ENCODE measurements around the gene ALLC.

The ALLC gene

DNA sequence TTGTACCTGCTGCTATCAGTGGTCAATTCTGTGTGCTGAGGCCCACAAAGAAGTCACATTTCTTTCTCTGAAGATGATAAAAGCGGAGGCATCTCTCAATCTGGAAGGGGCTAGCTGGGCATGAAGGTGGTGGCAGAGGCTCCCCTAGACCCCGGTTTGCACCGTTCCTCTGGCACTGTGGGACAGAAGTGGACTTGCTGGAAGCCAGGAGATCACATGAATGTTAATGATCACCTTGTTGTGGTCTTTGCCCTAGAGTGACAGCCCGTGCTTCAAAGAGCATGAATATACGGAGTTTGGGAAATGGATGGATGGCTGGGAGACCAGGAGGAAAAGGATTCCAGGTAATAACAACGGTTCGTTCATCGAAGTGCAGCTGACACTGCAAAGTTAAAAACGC lies 20.2 kb downstream of the ALLC start:
- Histone ChIP-seq H3K4me3 (no peak overlapping the region), H3K27ac (no peak overlapping the region), H3K27me3 (peaks cover 0 to 8% of the 10 kb centered on the region in 2 donors), H3K36me3 (no peaks in the 10 kb centered on the region), H3K9me3 (no peaks in the 10 kb centered on the region), H3K4me1 (no peaks in the 10 kb centered on the region)
- intact Hi-C loops (cut with DNase I; ENCODE audit: low total_unique reads), result no loop called here
- TF ChIP-seq, protein P1, sequence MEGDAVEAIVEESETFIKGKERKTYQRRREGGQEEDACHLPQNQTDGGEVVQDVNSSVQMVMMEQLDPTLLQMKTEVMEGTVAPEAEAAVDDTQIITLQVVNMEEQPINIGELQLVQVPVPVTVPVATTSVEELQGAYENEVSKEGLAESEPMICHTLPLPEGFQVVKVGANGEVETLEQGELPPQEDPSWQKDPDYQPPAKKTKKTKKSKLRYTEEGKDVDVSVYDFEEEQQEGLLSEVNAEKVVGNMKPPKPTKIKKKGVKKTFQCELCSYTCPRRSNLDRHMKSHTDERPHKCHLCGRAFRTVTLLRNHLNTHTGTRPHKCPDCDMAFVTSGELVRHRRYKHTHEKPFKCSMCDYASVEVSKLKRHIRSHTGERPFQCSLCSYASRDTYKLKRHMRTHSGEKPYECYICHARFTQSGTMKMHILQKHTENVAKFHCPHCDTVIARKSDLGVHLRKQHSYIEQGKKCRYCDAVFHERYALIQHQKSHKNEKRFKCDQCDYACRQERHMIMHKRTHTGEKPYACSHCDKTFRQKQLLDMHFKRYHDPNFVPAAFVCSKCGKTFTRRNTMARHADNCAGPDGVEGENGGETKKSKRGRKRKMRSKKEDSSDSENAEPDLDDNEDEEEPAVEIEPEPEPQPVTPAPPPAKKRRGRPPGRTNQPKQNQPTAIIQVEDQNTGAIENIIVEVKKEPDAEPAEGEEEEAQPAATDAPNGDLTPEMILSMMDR (IDR thresholded peaks at IDR 0.05), result no peak
- DNase-seq, result no peak

DNA sequence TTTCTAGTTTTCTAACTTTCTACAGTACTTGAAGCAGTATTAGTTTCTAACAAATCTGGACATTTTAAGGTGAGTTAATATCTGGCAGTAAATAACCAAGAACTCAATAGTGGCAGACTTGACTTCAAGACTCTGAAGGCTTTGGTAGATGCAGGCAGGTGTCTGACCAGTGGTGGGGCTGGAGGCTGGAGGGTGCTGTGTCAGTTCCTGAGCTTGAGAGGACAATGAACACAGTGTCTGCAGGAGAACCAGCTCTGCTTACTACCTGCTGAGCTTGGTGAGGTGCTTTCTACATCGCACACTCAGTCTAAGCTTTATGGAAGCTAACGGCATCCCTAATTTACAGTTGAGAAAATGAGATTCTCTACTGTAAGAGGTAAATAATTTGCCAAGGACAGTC lies 21.2 kb downstream of the ALLC start:
- no peak overlapping the region for H3K27ac ChIP-seq
- TF ChIP-seq, protein P1 (IDR thresholded peaks at IDR 0.05), result no peak
- intact Hi-C loops (cut with DNase I; ENCODE audit: low total_unique reads), result no loop called here
- H3K4me1 ChIP-seq, result no peaks in the 10 kb centered on the region
- H3K36me3 ChIP-seq, result no peaks in the 10 kb centered on the region
- no peak for DNase-seq
- no peaks in the 10 kb centered on the region for H3K9me3 ChIP-seq
- no peak overlapping the region for H3K4me3 ChIP-seq
- H3K27me3 ChIP-seq, result peaks cover 0 to 8% of the 10 kb centered on the region in 2 donors

DNA sequence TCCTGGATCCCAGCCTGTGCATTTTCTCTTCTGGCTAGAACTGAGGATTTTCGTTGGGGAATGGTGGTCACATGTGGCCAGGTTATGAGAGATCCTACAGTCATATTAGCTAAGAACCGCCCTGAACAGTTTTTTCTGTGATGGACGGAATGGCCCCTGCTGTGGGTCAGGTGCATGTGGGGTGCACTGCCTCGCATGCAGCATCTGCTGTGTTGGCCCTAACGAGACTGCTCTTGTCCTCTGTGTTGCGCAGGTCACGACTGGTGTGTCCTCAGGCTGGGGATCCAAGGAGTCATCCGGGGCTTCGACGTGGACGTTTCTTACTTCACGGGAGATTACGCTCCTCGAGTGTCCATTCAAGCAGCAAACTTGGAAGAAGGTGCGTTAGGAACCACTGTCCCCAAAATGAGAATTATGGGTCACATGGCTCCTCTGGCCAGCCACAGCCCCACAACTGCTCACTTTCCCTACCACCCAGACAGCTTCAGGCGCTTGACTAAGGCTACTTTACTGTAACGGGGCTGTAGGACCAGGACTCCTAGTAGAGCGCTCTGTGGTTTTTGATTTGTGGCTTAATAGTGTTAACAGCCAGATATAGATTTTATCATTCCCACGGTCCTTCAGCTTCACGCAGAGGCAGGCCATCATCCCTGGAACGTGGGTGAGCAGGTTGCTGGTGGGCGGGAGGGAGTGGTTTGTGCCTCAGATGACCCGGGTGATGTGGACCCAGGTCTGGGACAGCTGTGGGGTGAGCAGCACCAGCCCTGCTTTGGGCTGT lies 21.8 kb downstream of the ALLC start:
- H3K9me3 ChIP-seq, result no peaks in the 10 kb centered on the region
- TF ChIP-seq, protein P1 (IDR thresholded peaks at IDR 0.05), result no peak
- no peaks in the 10 kb centered on the region for H3K4me1 ChIP-seq
- peaks cover 0 to 8% of the 10 kb centered on the region in 2 donors for H3K27me3 ChIP-seq
- no peak for DNase-seq
- H3K36me3 ChIP-seq, result no peaks in the 10 kb centered on the region
- no peak overlapping the region for H3K27ac ChIP-seq
- H3K4me3 ChIP-seq, result no peak overlapping the region
- intact Hi-C loops (cut with DNase I; ENCODE audit: low total_unique reads), result no loop called here

DNA sequence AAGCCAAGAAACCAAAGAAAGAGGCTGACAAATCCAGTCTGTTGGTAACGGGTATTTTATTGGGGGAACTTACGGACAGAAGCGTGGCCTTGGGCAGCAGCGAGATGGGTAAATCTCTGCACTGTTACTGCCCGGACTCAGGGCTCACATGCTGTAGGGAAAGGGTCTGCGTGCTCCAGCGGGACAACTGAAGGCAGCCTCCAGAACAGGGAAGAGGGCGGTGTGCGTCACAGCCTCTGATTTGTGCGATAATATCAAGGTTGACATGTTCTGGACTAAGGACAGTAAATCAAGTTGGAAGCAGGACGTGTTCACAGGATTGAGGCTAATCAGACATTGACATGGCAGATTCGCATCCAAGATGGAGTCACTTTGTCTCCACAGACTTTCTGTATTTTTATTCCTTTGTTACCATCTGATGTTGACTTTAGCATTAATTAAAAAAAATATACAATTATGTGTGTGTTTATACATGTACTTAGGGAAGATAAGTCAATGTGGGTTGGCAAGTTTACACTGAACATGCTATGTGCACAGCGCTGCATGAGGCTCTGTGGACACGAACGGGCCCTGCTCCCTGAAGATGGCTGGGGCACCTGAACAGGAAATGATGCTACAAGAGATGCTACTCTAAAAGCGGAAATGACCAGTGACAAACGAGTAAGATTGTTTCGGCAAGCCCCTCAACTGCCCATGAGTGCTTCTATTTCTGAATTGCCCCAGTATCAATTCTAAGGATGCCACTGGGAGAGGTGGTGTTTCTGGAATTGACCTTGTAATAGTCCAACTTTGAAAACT lies 22.7 kb downstream of the ALLC start:
- DNase-seq, result no peak
- intact Hi-C loops (cut with DNase I; ENCODE audit: low total_unique reads), result no loop called here
- TF ChIP-seq, protein P1 (IDR thresholded peaks at IDR 0.05), result no peak
- no peak overlapping the region for H3K27ac ChIP-seq
- no peak overlapping the region for H3K4me3 ChIP-seq
- H3K36me3 ChIP-seq, result no peaks in the 10 kb centered on the region
- H3K27me3 ChIP-seq, result peaks cover 0 to 8% of the 10 kb centered on the region in 2 donors
- H3K4me1 ChIP-seq, result no peaks in the 10 kb centered on the region
- no peaks in the 10 kb centered on the region for H3K9me3 ChIP-seq

DNA sequence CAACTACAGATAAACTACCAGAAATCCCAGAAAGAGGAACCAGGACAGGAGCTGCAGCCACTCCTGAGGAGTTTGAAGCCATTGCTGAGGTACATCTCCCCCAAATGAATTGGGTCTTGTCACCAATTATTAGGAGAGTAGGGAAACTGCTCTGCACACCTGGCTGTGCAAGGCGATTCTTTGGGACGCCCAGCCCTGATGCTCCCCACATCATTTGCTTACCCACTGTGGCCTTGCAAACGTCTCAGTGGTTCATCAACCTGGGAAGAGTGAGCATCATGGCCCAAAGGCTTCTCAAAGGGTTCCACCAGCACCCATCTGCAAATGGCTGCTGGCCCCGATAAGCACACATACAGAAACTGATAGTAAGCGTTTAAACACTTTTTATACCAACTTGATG lies 23.6 kb downstream of the ALLC start:
- Histone ChIP-seq H3K4me3 (no peak overlapping the region), H3K9me3 (no peaks in the 10 kb centered on the region), H3K36me3 (no peaks in the 10 kb centered on the region), H3K27me3 (peaks cover 0 to 8% of the 10 kb centered on the region in 2 donors), H3K4me1 (no peaks in the 10 kb centered on the region), H3K27ac (no peak overlapping the region)
- intact Hi-C loops (cut with DNase I; ENCODE audit: low total_unique reads), result no loop called here
- no peak for DNase-seq
- TF ChIP-seq, protein P1 (IDR thresholded peaks at IDR 0.05), result no peak
